Articular chondrocyte of knee joint (primary cell): ENCODE data around the gene MYO1B. TPM values are rescaled to one million over a fixed set of nuclear protein-coding genes. Genes with fewer than 3 reads are reported as not detected.

ENCODE experiments used
- small RNA-seq: library from RNA; depleted of rRNA; stranded (forward); fragments of <200 nt; gene quantifications from one replicate; pipeline ENCODE3, GENCODE V24; 2012
- total RNA-seq: library from RNA; depleted of rRNA; stranded (reverse); fragments of >200 nt; gene quantifications from 2 replicates; pipeline ENCODE4 v1.2.3, GENCODE V29; 2012

MYO1B gene
- 245 and 294 TPM in 2 replicates for total RNA-seq

DNA sequence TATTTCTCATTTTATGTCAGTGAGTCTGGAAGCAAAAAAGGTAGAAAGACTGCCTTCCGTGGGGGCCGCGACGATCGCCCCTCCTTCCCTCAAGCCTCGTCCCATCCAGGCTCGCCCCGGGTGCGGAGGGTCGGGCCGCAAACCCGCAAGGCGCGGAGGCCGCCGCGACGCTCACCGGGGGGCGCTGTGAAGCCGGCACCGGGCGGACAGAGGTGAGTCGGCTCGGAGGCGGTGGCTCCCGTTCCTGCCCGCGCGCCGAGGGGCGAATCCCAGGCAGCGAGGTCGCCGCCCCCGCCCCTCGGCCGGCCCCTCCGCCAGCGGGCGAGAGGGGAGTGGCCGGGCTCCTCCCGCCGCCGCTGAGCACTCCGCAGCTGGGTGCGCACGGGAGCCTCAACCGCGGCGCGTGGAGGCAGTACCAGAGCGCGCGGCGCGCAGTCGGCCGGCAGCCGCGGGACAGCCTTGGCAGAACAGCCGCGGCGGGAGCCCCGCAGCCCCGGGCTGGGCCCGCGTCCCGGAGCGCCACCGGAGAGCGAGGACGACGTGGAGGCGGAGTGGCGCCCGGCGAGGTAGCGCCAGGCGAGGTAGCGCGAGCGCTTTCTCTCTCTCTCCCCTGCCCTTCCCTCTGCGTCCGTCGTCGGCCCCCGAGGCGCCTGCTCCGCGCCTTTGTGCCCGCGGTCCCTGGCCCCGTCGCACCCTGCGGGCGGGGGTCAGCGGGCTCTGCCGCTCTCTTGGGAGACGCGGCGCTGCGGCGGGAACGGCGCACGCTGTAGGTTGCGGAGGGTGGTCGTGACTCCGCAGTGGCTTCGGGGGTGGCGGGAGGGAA is at the start of gene MYO1B:
Gene MYO1B (plus strand): TSS at position 359 of the 823 bp plus-strand sequence. CDS start 31,492 bp downstream, outside the sequence.

Small RNAs within 50 kb of the gene (small RNA-seq; reads per million reads assigned to genes)
- gene RNU6-1045P, result not detected

Other genes with a start within 250 kb of the MYO1B start
- gene STAT1, start 231.2 kb upstream of the MYO1B start, total RNA-seq, result 516 and 558 TPM in 2 replicates
- gene STAT4, start 94.4 kb upstream of the MYO1B start, total RNA-seq, result 21.4 and 22.2 TPM in 2 replicates